GM12878 (cell line): ENCODE results near the gene CNDP2. TPM values are rescaled to one million over a fixed set of nuclear protein-coding genes. Genes with fewer than 3 reads are reported as not detected.

Source experiments
- CHD4 ChIP-seq: fragments of 200-600 bp; sonication (generic); IDR thresholded peaks from 2 replicates; pipeline ENCODE4 v1.6.1; 2016; ENCODE audit warnings: mild to moderate bottlenecking
- DPF2 ChIP-seq: fragments of 450-650 bp; IDR thresholded peaks from 2 replicates; pipeline ENCODE4 v1.6.1; 2017; ENCODE audit warnings: mild to moderate bottlenecking
- EP300 ChIP-seq, 2 experiments: fragments of 150-350 bp in 1 of 2; IDR thresholded peaks; 2 replicates each; pipeline ENCODE4 v1.6.1; 2011 to 2012; ENCODE audit warnings: low read depth in 2 of 2, low read length in 2 of 2, borderline replicate concordance in 1 of 2, improper control_type of control experiment in 1 of 2, inconsistent platforms in 1 of 2; ENCODE audit not compliant: control insufficient read depth in 1 of 2
- MEF2A ChIP-seq: IDR thresholded peaks from 2 replicates; pipeline ENCODE4 v1.6.1; 2011; ENCODE audit warnings: low read depth, mild to moderate bottlenecking, low read length, moderate library complexity; ENCODE audit not compliant: insufficient read depth
- MYC ChIP-seq: IDR thresholded peaks from 2 replicates; pipeline ENCODE4 v1.6.1; 2011; ENCODE audit warnings: mild to moderate bottlenecking, low read length, moderate library complexity, inconsistent platforms; ENCODE audit not compliant: insufficient read depth, insufficient replicate concordance, insufficient read length, severe bottlenecking
- PAX8 ChIP-seq: fragments of 450-650 bp; IDR thresholded peaks from 2 replicates; pipeline ENCODE4 v1.6.1; 2017; ENCODE audit warnings: mild to moderate bottlenecking, moderate library complexity
- ZNF217 ChIP-seq: fragments of 450-650 bp; IDR thresholded peaks from 2 replicates; pipeline ENCODE4 v1.6.1; 2017; ENCODE audit warnings: antibody characterized with exemption, mild to moderate bottlenecking
- polyA plus RNA-seq, 11 experiments: library from polyadenylated mRNA; depleted of rRNA in 4 of 11; unstranded in 6 of 11; stranded (reverse) in 5 of 11; fragments of >200 nt; fragmentation: Nextera tagmentation in 4 of 11; fragmentation: Illumina TruSeq in 1 of 11; extraction: Ambion mirVana in 4 of 11; extraction: Trizol in 1 of 11; gene quantifications; 1 replicate in 1 of 11; 2 replicates in 10 of 11; pipeline versions ENCODE4 v1.2.1 to v1.2.3, GENCODE V29; 2011 to 2016; ENCODE audit warnings: inconsistent platforms in 2 of 11, missing spikeins in 2 of 11, low read depth in 1 of 11
- total RNA-seq, 4 experiments: library from RNA; depleted of rRNA in 3 of 4; stranded (reverse); fragments of >200 nt in 3 of 4; fragmentation: Illumina TruSeq in 1 of 4; extraction: Trizol in 1 of 4; gene quantifications; 2 replicates each; pipeline versions ENCODE4 v1.2.1 to v1.2.3, GENCODE V29; 2013 to 2021
- TF ChIP-seq, protein P1 (sequence below): IDR thresholded peaks from 2 replicates; pipeline ENCODE4 v1.6.1; 2012; ENCODE audit warnings: low read length, inconsistent platforms
- TF ChIP-seq, protein P2 (sequence below): fragments of 450-650 bp; IDR thresholded peaks from 2 replicates; pipeline ENCODE4 v1.6.1; 2017; ENCODE audit warnings: mild to moderate bottlenecking, moderate library complexity
- TF ChIP-seq, protein P3 (sequence below): fragments of 450-650 bp; IDR thresholded peaks from 2 replicates; pipeline ENCODE4 v1.6.1; 2014; ENCODE audit warnings: mild to moderate bottlenecking
- TF ChIP-seq, protein P4 (sequence below): IDR thresholded peaks from 2 replicates; pipeline ENCODE4 v1.6.1; 2011; ENCODE audit warnings: borderline replicate concordance, low read depth, mild to moderate bottlenecking, moderate library complexity, mixed read lengths, low read length; ENCODE audit not compliant: insufficient read depth; ENCODE audit errors: extremely low read length

The CNDP2 gene
- total and polyA plus RNA-seq, 10 of the 15 experiments (the other 5 are each of a cell fraction or from before 2014, with no cell fraction given): 63.5 to 213 (median 158) TPM

DNA sequence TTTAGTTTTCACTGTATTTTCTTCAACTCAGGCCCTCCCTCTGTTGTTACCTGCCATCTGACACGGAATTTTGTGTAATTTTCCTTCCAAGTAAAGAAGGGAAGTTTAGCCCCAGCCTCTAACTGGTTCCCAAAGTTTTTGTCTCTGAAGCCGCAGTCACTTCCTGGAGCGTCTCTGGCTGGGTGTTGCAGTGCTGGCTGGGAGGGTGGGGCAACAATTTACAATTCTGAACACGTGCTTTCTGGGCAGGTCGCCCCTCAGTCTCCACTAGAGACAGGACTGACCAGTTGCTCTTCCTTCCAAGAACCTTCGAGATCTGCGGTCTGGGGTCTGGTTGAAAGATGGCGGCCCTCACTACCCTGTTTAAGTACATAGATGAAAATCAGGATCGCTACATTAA lies 3.5 kb downstream of the CNDP2 start (continued):
- TF ChIP-seq, protein P1, sequence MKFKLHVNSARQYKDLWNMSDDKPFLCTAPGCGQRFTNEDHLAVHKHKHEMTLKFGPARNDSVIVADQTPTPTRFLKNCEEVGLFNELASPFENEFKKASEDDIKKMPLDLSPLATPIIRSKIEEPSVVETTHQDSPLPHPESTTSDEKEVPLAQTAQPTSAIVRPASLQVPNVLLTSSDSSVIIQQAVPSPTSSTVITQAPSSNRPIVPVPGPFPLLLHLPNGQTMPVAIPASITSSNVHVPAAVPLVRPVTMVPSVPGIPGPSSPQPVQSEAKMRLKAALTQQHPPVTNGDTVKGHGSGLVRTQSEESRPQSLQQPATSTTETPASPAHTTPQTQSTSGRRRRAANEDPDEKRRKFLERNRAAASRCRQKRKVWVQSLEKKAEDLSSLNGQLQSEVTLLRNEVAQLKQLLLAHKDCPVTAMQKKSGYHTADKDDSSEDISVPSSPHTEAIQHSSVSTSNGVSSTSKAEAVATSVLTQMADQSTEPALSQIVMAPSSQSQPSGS: no peak
- TF ChIP-seq ZNF217 (0 out of 2 replicates have a peak, but pooled peaks have one; percentile 39), MYC (no peak), EP300 (IDR thresholded peaks at IDR 0.05; ENCODE audit: borderline replicate concordance in 1 of 2, control insufficient read depth in 1 of 2, low read depth in 2 of 2, low read length in 2 of 2) (no peak), DPF2 (no peak), MEF2A (no peak), PAX8 (peak; percentile 75; the same call in 1 of the 2 replicates), CHD4 (no peak)
- TF ChIP-seq, protein P2, sequence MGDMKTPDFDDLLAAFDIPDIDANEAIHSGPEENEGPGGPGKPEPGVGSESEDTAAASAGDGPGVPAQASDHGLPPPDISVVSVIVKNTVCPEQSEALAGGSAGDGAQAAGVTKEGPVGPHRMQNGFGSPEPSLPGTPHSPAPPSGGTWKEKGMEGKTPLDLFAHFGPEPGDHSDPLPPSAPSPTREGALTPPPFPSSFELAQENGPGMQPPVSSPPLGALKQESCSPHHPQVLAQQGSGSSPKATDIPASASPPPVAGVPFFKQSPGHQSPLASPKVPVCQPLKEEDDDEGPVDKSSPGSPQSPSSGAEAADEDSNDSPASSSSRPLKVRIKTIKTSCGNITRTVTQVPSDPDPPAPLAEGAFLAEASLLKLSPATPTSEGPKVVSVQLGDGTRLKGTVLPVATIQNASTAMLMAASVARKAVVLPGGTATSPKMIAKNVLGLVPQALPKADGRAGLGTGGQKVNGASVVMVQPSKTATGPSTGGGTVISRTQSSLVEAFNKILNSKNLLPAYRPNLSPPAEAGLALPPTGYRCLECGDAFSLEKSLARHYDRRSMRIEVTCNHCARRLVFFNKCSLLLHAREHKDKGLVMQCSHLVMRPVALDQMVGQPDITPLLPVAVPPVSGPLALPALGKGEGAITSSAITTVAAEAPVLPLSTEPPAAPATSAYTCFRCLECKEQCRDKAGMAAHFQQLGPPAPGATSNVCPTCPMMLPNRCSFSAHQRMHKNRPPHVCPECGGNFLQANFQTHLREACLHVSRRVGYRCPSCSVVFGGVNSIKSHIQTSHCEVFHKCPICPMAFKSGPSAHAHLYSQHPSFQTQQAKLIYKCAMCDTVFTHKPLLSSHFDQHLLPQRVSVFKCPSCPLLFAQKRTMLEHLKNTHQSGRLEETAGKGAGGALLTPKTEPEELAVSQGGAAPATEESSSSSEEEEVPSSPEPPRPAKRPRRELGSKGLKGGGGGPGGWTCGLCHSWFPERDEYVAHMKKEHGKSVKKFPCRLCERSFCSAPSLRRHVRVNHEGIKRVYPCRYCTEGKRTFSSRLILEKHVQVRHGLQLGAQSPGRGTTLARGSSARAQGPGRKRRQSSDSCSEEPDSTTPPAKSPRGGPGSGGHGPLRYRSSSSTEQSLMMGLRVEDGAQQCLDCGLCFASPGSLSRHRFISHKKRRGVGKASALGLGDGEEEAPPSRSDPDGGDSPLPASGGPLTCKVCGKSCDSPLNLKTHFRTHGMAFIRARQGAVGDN: no peak
- TF ChIP-seq, protein P3, sequence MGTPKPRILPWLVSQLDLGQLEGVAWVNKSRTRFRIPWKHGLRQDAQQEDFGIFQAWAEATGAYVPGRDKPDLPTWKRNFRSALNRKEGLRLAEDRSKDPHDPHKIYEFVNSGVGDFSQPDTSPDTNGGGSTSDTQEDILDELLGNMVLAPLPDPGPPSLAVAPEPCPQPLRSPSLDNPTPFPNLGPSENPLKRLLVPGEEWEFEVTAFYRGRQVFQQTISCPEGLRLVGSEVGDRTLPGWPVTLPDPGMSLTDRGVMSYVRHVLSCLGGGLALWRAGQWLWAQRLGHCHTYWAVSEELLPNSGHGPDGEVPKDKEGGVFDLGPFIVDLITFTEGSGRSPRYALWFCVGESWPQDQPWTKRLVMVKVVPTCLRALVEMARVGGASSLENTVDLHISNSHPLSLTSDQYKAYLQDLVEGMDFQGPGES: no peak
- TF ChIP-seq, protein P4, sequence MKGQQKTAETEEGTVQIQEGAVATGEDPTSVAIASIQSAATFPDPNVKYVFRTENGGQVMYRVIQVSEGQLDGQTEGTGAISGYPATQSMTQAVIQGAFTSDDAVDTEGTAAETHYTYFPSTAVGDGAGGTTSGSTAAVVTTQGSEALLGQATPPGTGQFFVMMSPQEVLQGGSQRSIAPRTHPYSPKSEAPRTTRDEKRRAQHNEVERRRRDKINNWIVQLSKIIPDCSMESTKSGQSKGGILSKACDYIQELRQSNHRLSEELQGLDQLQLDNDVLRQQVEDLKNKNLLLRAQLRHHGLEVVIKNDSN: no peak
